Uterus (tissue), 4 donors: ENCODE data around the gene ZNF212. TPM values are rescaled to one million over a fixed set of nuclear protein-coding genes. Genes with fewer than 3 reads are reported as not detected.

Source experiments
- DNase-seq, 2 donors: peaks; one replicate each; pipeline ENCODE4 v3.0.0-alpha.2; 2019 to 2020
- H3K27ac ChIP-seq, 2 donors: fragments of 200-600 bp; sonication (generic); 1 replicate in 1 of 2; 2 replicates in 1 of 2; pipeline ENCODE4 v1.5.1; 2016 to 2018
- H3K27me3 ChIP-seq, 2 donors: fragments of 200-600 bp; sonication (generic); one replicate each; pipeline ENCODE4 v1.5.1; 2018 to 2019; ENCODE audit warnings: control low read depth in 1 of 2
- H3K36me3 ChIP-seq, 2 donors: fragments of 200-600 bp; sonication (generic); one replicate each; pipeline ENCODE4 v1.5.1; 2019; ENCODE audit warnings: control low read depth in 1 of 2
- H3K4me1 ChIP-seq, 2 donors: fragments of 200-600 bp; sonication (generic); one replicate each; pipeline ENCODE4 v1.5.1; 2018 to 2019; ENCODE audit warnings: control low read depth in 1 of 2
- H3K4me3 ChIP-seq, 2 donors: fragments of 200-600 bp; sonication (generic); 1 replicate in 1 of 2; 2 replicates in 1 of 2; pipeline ENCODE4 v1.5.1; 2018 to 2019; ENCODE audit warnings: mild to moderate bottlenecking in 1 of 2
- H3K9me3 ChIP-seq, 2 donors: fragments of 200-600 bp; sonication (generic); one replicate each; pipeline ENCODE4 v1.5.1; 2019; ENCODE audit warnings: control low read depth in 1 of 2
- CTCF ChIP-seq, 4 experiments: fragments of 200-600 bp in 2 of 4; fragments of 450-650 bp in 2 of 4; sonication (generic) in 2 of 4; IDR thresholded peaks; one replicate each; pipeline ENCODE4 v1.5.1; 2016 to 2019; ENCODE audit warnings: antibody characterized with exemption in 4 of 4, mild to moderate bottlenecking in 2 of 4, moderate library complexity in 1 of 4
- POLR2A ChIP-seq, 2 donors: fragments of 450-650 bp; IDR thresholded peaks; one replicate each; pipeline ENCODE4 v1.6.1; 2016; ENCODE audit warnings: antibody characterized with exemption in 2 of 2, mild to moderate bottlenecking in 1 of 2, moderate library complexity in 1 of 2
- intact Hi-C: fragments of 100-400 bp; cut with DNase I; formaldehyde crosslinking; loops from one replicate; pipeline ENCODE4 v1.15.1; 2023; ENCODE audit warnings: low total_unique reads
- total RNA-seq, 4 donors: library from RNA; depleted of rRNA in 3 of 4; stranded (reverse); fragments of >200 nt in 3 of 4; gene quantifications; one replicate each; pipeline versions ENCODE4 v1.1.0 to v1.2.4, GENCODE V29; 2014 to 2023
- donor health status: DM: yes; HTN: yes; CAD: no.

The ZNF212 gene
- total RNA-seq, 4 donors from 2014 or later: 2.9 to 14.1 (median 7.7) TPM

- Histone ChIP-seq H3K27ac (no peak overlapping the region), H3K9me3 (no peaks in the 10 kb centered on the region), H3K27me3 (no peaks in the 10 kb centered on the region), H3K36me3 (no peaks in the 10 kb centered on the region), H3K4me3 (no peak overlapping the region), H3K4me1 (no peaks in the 10 kb centered on the region)
- TF ChIP-seq POLR2A (IDR thresholded peaks at IDR 0.05) (no peak), CTCF (IDR thresholded peaks at IDR 0.05) (no peak)
- DNase-seq: no peak
- intact Hi-C loops: no loop called here
These were observed 25.3 kb upstream of the ZNF212 start for GRCh38 chr7:149214020-149214720.

GRCh38 chr7:149216402-149216801 is 23.0 kb upstream of the ZNF212 start:
- Histone ChIP-seq H3K36me3 (no peaks in the 10 kb centered on the region), H3K4me1 (no peaks in the 10 kb centered on the region), H3K27me3 (no peaks in the 10 kb centered on the region), H3K27ac (no peak overlapping the region), H3K4me3 (no peak overlapping the region), H3K9me3 (no peaks in the 10 kb centered on the region)
- no peak for TF ChIP-seq POLR2A (IDR thresholded peaks at IDR 0.05)
- TF ChIP-seq CTCF (IDR thresholded peaks at IDR 0.05): no peak
- intact Hi-C loops: no loop called here
- DNase-seq: no peak

- Histone ChIP-seq H3K4me3 (no peak overlapping the region), H3K27me3 (no peaks in the 10 kb centered on the region), H3K27ac (no peak overlapping the region), H3K36me3 (no peaks in the 10 kb centered on the region), H3K9me3 (no peaks in the 10 kb centered on the region), H3K4me1 (no peaks in the 10 kb centered on the region)
- no peak for DNase-seq
- intact Hi-C loops: no loop called here
- TF ChIP-seq CTCF (IDR thresholded peaks at IDR 0.05) (no peak), POLR2A (IDR thresholded peaks at IDR 0.05) (no peak)
These were observed 21.9 kb upstream of the ZNF212 start for GRCh38 chr7:149217570-149217969.

GRCh38 chr7:149218469-149219420 is 20.7 kb upstream of the ZNF212 start:
- no peaks in the 10 kb centered on the region for H3K36me3 ChIP-seq
- DNase-seq: no peak
- no peak overlapping the region for H3K27ac ChIP-seq
- intact Hi-C loops: no loop called here
- no peaks in the 10 kb centered on the region for H3K27me3 ChIP-seq
- TF ChIP-seq POLR2A (IDR thresholded peaks at IDR 0.05): no peak
- TF ChIP-seq CTCF (IDR thresholded peaks at IDR 0.05): no peak
- H3K9me3 ChIP-seq: no peaks in the 10 kb centered on the region
- H3K4me1 ChIP-seq: no peaks in the 10 kb centered on the region
- no peak overlapping the region for H3K4me3 ChIP-seq

- Histone ChIP-seq H3K4me1 (no peaks in the 10 kb centered on the region), H3K4me3 (no peak overlapping the region), H3K27ac (no peak overlapping the region), H3K27me3 (no peaks in the 10 kb centered on the region), H3K9me3 (no peaks in the 10 kb centered on the region), H3K36me3 (no peaks in the 10 kb centered on the region)
- DNase-seq: no peak
- TF ChIP-seq CTCF (IDR thresholded peaks at IDR 0.05) (no peak), POLR2A (IDR thresholded peaks at IDR 0.05) (no peak)
- intact Hi-C loops: no loop called here
These were observed 18.9 kb upstream of the ZNF212 start for GRCh38 chr7:149220534-149220933.
